Dedifferentiated amniotic fluid mesenchymal stem cell (primary cell): ENCODE results near the gene DUSP3.

Experiments
- DNase-seq: peaks from one replicate; pipeline ENCODE4 v3.0.0-alpha.2; 2016; ENCODE audit errors: extremely low spot score

The DUSP3 gene

GRCh38 chr17:43778337-43779144, at the start of gene DUSP3:
TSS of gene DUSP3 (minus strand) at chr17:43778977. CDS start at chr17:43778924, 53 bp downstream.
- peak; percentile 93 for DNase-seq

- DNase-seq, result no peak
Measured at GRCh38 chr17:43827596-43827995, 48.8 kb upstream of the DUSP3 start.

GRCh38 chr17:43826206-43826605, 47.4 kb upstream of the DUSP3 start:
- DNase-seq, result no peak

- no peak for DNase-seq
Measured at GRCh38 chr17:43825567-43825966, 46.8 kb upstream of the DUSP3 start.

- no peak for DNase-seq
Measured at GRCh38 chr17:43823350-43824084, 44.7 kb upstream of the DUSP3 start.

GRCh38 chr17:43822570-43823190, 43.9 kb upstream of the DUSP3 start:
- DNase-seq, result no peak

GRCh38 chr17:43820759-43821158, 42.0 kb upstream of the DUSP3 start:
- DNase-seq, result no peak

GRCh38 chr17:43818966-43819365, 40.2 kb upstream of the DUSP3 start:
- DNase-seq, result no peak

- no peak for DNase-seq
Measured at GRCh38 chr17:43817826-43818225, 39.0 kb upstream of the DUSP3 start.

- DNase-seq, result no peak
Measured at GRCh38 chr17:43816336-43817320, 37.9 kb upstream of the DUSP3 start.

GRCh38 chr17:43814714-43815113, 35.9 kb upstream of the DUSP3 start:
- DNase-seq, result peak; percentile 46

- no peak for DNase-seq
Measured at GRCh38 chr17:43814026-43814425, 35.2 kb upstream of the DUSP3 start.

GRCh38 chr17:43813386-43813785, 34.6 kb upstream of the DUSP3 start:
- no peak for DNase-seq

GRCh38 chr17:43812396-43813265, 33.9 kb upstream of the DUSP3 start:
- no peak for DNase-seq

GRCh38 chr17:43810823-43811222, 32.0 kb upstream of the DUSP3 start:
- no peak for DNase-seq

GRCh38 chr17:43810226-43810715, 31.5 kb upstream of the DUSP3 start:
- no peak for DNase-seq

- no peak for DNase-seq
Measured at GRCh38 chr17:43809121-43809520, 30.3 kb upstream of the DUSP3 start.

- DNase-seq, result no peak
Measured at GRCh38 chr17:43808076-43808475, 29.3 kb upstream of the DUSP3 start.

- DNase-seq, result no peak
Measured at GRCh38 chr17:43805117-43805516, 26.3 kb upstream of the DUSP3 start.

GRCh38 chr17:43803758-43804157, 25.0 kb upstream of the DUSP3 start:
- DNase-seq, result no peak
